ENCODE results near the gene INPP5F. TPM values are rescaled to one million over a fixed set of nuclear protein-coding genes. Genes with fewer than 3 reads are reported as not detected.

Gene INPP5F
- total RNA-seq, 1 experiment from 2014 or later: 26.4 TPM

DNA sequence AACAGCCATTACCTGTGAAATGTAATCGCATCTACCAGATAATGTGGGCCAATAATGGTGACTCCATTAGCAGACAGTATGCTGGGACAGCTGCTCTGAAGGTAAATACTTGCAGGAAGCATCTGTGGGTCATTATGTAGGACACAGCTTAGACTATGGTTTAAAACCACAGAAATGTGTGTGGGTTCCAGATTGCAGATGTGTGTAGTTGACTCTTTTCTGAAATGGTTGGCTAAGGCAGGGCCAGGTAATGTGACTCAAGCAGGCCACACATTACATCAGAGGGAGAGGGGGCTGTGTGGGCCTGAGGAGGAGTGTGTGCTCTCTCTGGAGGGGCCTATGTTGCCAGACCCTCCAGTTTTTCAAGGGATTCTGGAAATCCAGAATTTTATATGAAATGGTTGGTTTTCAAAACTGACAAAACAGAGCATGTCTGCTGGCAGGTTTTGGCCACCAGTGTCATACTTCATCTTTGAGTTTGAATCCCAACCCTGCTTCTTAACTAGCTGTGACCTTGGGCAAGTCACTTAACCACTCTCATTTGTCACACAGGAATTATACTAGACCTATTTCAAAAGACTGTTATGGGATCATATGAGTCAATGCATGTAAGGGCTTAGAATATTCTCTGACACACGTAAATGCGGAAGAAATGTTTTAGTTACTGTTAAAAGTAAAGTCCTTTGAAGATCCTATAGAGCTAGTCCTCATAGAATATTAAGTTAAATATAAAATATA is 82.3 kb downstream of the INPP5F start:
- H3K27me3 ChIP-seq (replicated peaks; ENCODE audit: control insufficient read depth, insufficient read depth, low read length): no peaks in the 10 kb centered on the region
- DNase-seq: no peak
- H3K36me3 ChIP-seq (ENCODE audit: control insufficient read depth, insufficient read depth, low read length): no peaks in the 10 kb centered on the region
- Mint-ChIP-seq H3K4me1 (ENCODE audit: low read depth, unreplicated experiment) (no peaks in the 10 kb centered on the region), H3K27me3 (ENCODE audit: insufficient read depth, unreplicated experiment) (no peaks in the 10 kb centered on the region), H3K36me3 (ENCODE audit: insufficient read depth, unreplicated experiment) (peaks cover 26% of the 10 kb centered on the region), H3K4me3 (ENCODE audit: unreplicated experiment) (no peak overlapping the region), H3K27ac (ENCODE audit: unreplicated experiment) (no peak overlapping the region), H3K9me3 (ENCODE audit: unreplicated experiment) (no peaks in the 10 kb centered on the region)
- no peaks in the 10 kb centered on the region for H3K9me3 ChIP-seq
- ChIA-PET CTCF (interaction anchor here (0.6 kb wide), 1 partner anchor 587 kb away, joined by 3 read pairs; no protein-coding TSS in a partner anchor), POLR2A (no interaction called here)
- no peaks in the 10 kb centered on the region; the same call in 1 of the 2 replicates for H3K4me1 ChIP-seq
- intact Hi-C loops (cut with micrococcal nuclease; ENCODE audit: unreplicated experiment): no loop called here
- no peak overlapping the region for H3K4me3 ChIP-seq (ENCODE audit: low read depth, low read length)
- no TSS peak for BruUV-seq (replicated peaks)
- TF ChIP-seq, protein P1, sequence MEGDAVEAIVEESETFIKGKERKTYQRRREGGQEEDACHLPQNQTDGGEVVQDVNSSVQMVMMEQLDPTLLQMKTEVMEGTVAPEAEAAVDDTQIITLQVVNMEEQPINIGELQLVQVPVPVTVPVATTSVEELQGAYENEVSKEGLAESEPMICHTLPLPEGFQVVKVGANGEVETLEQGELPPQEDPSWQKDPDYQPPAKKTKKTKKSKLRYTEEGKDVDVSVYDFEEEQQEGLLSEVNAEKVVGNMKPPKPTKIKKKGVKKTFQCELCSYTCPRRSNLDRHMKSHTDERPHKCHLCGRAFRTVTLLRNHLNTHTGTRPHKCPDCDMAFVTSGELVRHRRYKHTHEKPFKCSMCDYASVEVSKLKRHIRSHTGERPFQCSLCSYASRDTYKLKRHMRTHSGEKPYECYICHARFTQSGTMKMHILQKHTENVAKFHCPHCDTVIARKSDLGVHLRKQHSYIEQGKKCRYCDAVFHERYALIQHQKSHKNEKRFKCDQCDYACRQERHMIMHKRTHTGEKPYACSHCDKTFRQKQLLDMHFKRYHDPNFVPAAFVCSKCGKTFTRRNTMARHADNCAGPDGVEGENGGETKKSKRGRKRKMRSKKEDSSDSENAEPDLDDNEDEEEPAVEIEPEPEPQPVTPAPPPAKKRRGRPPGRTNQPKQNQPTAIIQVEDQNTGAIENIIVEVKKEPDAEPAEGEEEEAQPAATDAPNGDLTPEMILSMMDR (IDR thresholded peaks at IDR 0.05; ENCODE audit: insufficient read depth in 1 of 2, low read depth in 1 of 2, low read length in 1 of 2, severe bottlenecking in 1 of 2, unreplicated experiment in 1 of 2): no peak

DNA sequence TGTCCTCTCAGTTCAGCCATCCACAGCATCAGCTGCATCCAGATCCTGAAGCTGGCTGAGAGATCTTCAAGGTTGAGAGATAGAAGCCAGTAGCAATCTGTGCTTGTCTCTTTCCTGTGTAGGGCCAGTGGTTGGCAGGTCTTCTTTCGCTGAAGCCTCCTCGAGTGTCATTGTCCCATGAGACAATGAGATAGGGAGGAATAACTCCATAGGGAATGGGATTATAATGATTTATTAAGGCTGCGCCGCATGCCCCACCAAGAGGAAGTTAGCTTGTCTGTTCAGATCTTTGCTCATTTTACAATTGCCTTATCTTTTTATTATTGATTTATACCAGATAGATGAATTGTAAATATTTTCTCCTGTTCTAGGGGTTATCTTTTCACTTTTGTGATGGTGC is 85.3 kb downstream of the INPP5F start:
- H3K4me3 Mint-ChIP-seq (ENCODE audit: unreplicated experiment): no peak overlapping the region
- ChIA-PET POLR2A (no interaction called here), CTCF (no interaction called here)

DNA sequence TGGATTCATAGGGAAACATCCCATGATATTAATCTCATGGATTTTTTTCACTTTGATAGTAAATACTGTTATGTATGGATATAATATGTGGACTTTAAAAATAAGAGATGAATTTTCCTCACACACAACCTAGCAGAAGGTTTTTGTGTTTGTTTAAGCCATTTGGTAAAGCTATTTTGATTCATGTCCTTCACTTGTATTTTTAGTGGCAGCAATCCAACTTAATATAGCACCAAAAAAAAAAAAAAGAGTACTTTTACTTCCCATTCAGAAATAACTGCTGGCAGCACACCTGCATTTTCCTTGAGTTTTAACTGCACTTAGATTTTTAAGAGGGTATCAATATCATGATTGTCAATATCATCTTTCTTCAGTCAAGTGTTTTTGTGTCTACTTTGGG is 86.8 kb downstream of the INPP5F start:
- BruUV-seq (replicated peaks): no TSS peak
- CTCF ChIA-PET: no interaction called here

More for the DNA sequence above, 85.3 kb downstream of the INPP5F start:
- Histone ChIP-seq H3K4me3 (ENCODE audit: low read depth, low read length) (no peak overlapping the region), H3K27me3 (replicated peaks; ENCODE audit: control insufficient read depth, insufficient read depth, low read length) (no peaks in the 10 kb centered on the region), H3K36me3 (ENCODE audit: control insufficient read depth, insufficient read depth, low read length) (no peaks in the 10 kb centered on the region), H3K4me1 (no peaks in the 10 kb centered on the region), H3K9me3 (no peaks in the 10 kb centered on the region)
- no peak overlapping the region for H3K27ac Mint-ChIP-seq (ENCODE audit: unreplicated experiment)
- intact Hi-C loops (cut with micrococcal nuclease; ENCODE audit: unreplicated experiment): no loop called here
- H3K27me3 Mint-ChIP-seq (ENCODE audit: insufficient read depth, unreplicated experiment): no peaks in the 10 kb centered on the region
- TF ChIP-seq, protein P1 (IDR thresholded peaks at IDR 0.05; ENCODE audit: insufficient read depth in 1 of 2, low read depth in 1 of 2, low read length in 1 of 2, severe bottlenecking in 1 of 2, unreplicated experiment in 1 of 2): no peak
- no peak for DNase-seq
- no peaks in the 10 kb centered on the region for H3K9me3 Mint-ChIP-seq (ENCODE audit: unreplicated experiment)
- peaks cover 24% of the 10 kb centered on the region for H3K36me3 Mint-ChIP-seq (ENCODE audit: insufficient read depth, unreplicated experiment)
- no TSS peak for BruUV-seq (replicated peaks)
- H3K4me1 Mint-ChIP-seq (ENCODE audit: low read depth, unreplicated experiment): no peaks in the 10 kb centered on the region

More for the DNA sequence above, 86.8 kb downstream of the INPP5F start:
- intact Hi-C loops (cut with micrococcal nuclease; ENCODE audit: unreplicated experiment): no loop called here
- Mint-ChIP-seq H3K4me3 (ENCODE audit: unreplicated experiment) (no peak overlapping the region), H3K4me1 (ENCODE audit: low read depth, unreplicated experiment) (no peaks in the 10 kb centered on the region), H3K36me3 (ENCODE audit: insufficient read depth, unreplicated experiment) (peaks cover 20% of the 10 kb centered on the region), H3K27me3 (ENCODE audit: insufficient read depth, unreplicated experiment) (no peaks in the 10 kb centered on the region), H3K9me3 (ENCODE audit: unreplicated experiment) (no peaks in the 10 kb centered on the region), H3K27ac (ENCODE audit: unreplicated experiment) (no peak overlapping the region)
- DNase-seq: no peak
- POLR2A ChIA-PET: no interaction called here
- Histone ChIP-seq H3K27me3 (replicated peaks; ENCODE audit: control insufficient read depth, insufficient read depth, low read length) (no peaks in the 10 kb centered on the region), H3K36me3 (ENCODE audit: control insufficient read depth, insufficient read depth, low read length) (no peaks in the 10 kb centered on the region), H3K4me1 (no peaks in the 10 kb centered on the region), H3K4me3 (ENCODE audit: low read depth, low read length) (no peak overlapping the region), H3K9me3 (no peaks in the 10 kb centered on the region)
- TF ChIP-seq, protein P1 (IDR thresholded peaks at IDR 0.05; ENCODE audit: insufficient read depth in 1 of 2, low read depth in 1 of 2, low read length in 1 of 2, severe bottlenecking in 1 of 2, unreplicated experiment in 1 of 2): no peak
